OCI-LY1 (cell line): Measurements from ENCODE around the gene ADAMTS14.

Experiments used
- H2AFZ ChIP-seq: fragments of 200-600 bp; sonication (generic), shearing (Covaris generic); 2 replicates; pipeline ENCODE4 v1.6.0; 2014; ENCODE audit warnings: antibody characterized with exemption, mild to moderate bottlenecking, low read length
- H3F3A ChIP-seq: fragments of 200-600 bp; sonication (generic), shearing (Covaris generic); 2 replicates; pipeline ENCODE4 v1.6.0; 2014; ENCODE audit warnings: mild to moderate bottlenecking, antibody characterized with exemption, low read length, moderate library complexity; ENCODE audit not compliant: insufficient read depth
- H3K27ac ChIP-seq: fragments of 200-600 bp; sonication (generic); 2 replicates; pipeline ENCODE4 v1.5.1; 2014; ENCODE audit warnings: low read length, mixed run types, mild to moderate bottlenecking, low read depth; ENCODE audit not compliant: poor library complexity, severe bottlenecking
- H3K27me3 ChIP-seq: fragments of 200-600 bp; sonication (generic); 2 replicates; pipeline ENCODE4 v1.6.0; 2014; ENCODE audit warnings: antibody characterized with exemption, mild to moderate bottlenecking, low read length, moderate library complexity; ENCODE audit not compliant: insufficient read depth
- H3K36me3 ChIP-seq: fragments of 200-600 bp; sonication (generic); 2 replicates; pipeline ENCODE4 v1.6.1; 2014; ENCODE audit warnings: mild to moderate bottlenecking, antibody characterized with exemption, low read length, moderate library complexity, mixed read lengths; ENCODE audit not compliant: insufficient read depth
- H3K4me1 ChIP-seq: fragments of 200-600 bp; sonication (generic); 2 replicates; pipeline ENCODE4 v1.5.1; 2014; ENCODE audit warnings: mild to moderate bottlenecking, low read length, moderate library complexity; ENCODE audit not compliant: insufficient read depth, severe bottlenecking
- H3K4me2 ChIP-seq: fragments of 200-600 bp; sonication (generic), shearing (Covaris generic); 2 replicates; pipeline ENCODE4 v1.6.1; 2014; ENCODE audit warnings: low read length
- H3K4me3 ChIP-seq: fragments of 200-600 bp; sonication (generic); 2 replicates; pipeline ENCODE4 v1.5.1; 2014; ENCODE audit warnings: low read length, low read depth, mild to moderate bottlenecking, mixed read lengths; ENCODE audit not compliant: poor library complexity, severe bottlenecking
- H3K79me2 ChIP-seq: fragments of 200-600 bp; shearing (Covaris generic); 2 replicates; pipeline ENCODE4 v1.6.1; 2016; ENCODE audit warnings: mixed run types, low read length, mixed read lengths; ENCODE audit not compliant: insufficient read depth
- H3K9ac ChIP-seq: fragments of 200-600 bp; sonication (generic), shearing (Covaris generic); 2 replicates; pipeline ENCODE4 v1.6.1; 2014; ENCODE audit warnings: mild to moderate bottlenecking, low read length, mixed read lengths
- H3K9me2 ChIP-seq: fragments of 200-600 bp; sonication (generic), shearing (Covaris generic); 2 replicates; pipeline ENCODE4 v1.6.1; 2014; ENCODE audit warnings: low read depth, mild to moderate bottlenecking, low read length, mixed read lengths
- H3K9me3 ChIP-seq: fragments of 200-600 bp; shearing (Covaris generic); 2 replicates; pipeline ENCODE4 v1.6.1; 2014; ENCODE audit warnings: low read length, mixed read lengths
- H4K20me1 ChIP-seq: fragments of 200-600 bp; sonication (generic), shearing (Covaris generic); 2 replicates; pipeline ENCODE4 v1.6.0; 2016; ENCODE audit warnings: mild to moderate bottlenecking, low read length; ENCODE audit not compliant: insufficient read depth
- EZH2 ChIP-seq: fragments of 200-600 bp; sonication (generic), shearing (Covaris generic); IDR thresholded peaks from 2 replicates; pipeline ENCODE4 v1.8.0; 2017; ENCODE audit warnings: borderline replicate concordance, mixed run types, mild to moderate bottlenecking, antibody characterized with exemption, low read length, moderate library complexity, mixed read lengths
- TF ChIP-seq, protein P1 (sequence below): fragments of 200-600 bp; sonication (generic), shearing (Covaris generic); IDR thresholded peaks from 2 replicates; pipeline ENCODE4 v1.5.1; 2017; ENCODE audit warnings: mild to moderate bottlenecking, antibody characterized with exemption, low read length, moderate library complexity, mixed read lengths

ADAMTS14 gene

DNA sequence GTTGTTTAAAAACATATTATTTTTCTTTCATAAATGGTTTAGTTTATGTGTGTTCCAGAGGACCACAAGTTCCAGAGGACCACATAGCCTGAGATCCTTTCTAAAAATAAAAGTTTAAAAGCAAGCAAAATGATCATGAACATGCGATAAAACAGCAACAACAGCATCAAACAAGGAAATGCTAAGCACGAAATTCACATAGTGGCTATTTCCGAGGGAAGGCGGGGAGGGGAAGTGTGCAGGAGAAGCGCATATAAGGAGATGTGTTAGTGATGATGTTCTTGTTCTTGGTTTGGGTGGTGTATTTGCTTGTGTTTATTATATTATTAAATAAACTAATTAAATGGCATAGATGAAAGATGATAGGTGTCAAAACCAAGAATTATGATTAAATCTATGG lies 111.7 kb downstream of the ADAMTS14 start:
- H3K9me2 ChIP-seq, result no peaks in the 10 kb centered on the region
- no peak for TF ChIP-seq EZH2
- TF ChIP-seq, protein P1, sequence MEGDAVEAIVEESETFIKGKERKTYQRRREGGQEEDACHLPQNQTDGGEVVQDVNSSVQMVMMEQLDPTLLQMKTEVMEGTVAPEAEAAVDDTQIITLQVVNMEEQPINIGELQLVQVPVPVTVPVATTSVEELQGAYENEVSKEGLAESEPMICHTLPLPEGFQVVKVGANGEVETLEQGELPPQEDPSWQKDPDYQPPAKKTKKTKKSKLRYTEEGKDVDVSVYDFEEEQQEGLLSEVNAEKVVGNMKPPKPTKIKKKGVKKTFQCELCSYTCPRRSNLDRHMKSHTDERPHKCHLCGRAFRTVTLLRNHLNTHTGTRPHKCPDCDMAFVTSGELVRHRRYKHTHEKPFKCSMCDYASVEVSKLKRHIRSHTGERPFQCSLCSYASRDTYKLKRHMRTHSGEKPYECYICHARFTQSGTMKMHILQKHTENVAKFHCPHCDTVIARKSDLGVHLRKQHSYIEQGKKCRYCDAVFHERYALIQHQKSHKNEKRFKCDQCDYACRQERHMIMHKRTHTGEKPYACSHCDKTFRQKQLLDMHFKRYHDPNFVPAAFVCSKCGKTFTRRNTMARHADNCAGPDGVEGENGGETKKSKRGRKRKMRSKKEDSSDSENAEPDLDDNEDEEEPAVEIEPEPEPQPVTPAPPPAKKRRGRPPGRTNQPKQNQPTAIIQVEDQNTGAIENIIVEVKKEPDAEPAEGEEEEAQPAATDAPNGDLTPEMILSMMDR, result no peak
- no peaks in the 10 kb centered on the region for H3K36me3 ChIP-seq
- H3K4me2 ChIP-seq, result no peak overlapping the region
- H2AFZ ChIP-seq, result no peak overlapping the region
- H3K4me1 ChIP-seq, result no peaks in the 10 kb centered on the region
- H3K27me3 ChIP-seq, result peaks cover 6% of the 10 kb centered on the region; the same call in 1 of the 2 replicates
- H3K9ac ChIP-seq, result no peak overlapping the region
- H3K4me3 ChIP-seq, result no peak overlapping the region
- H4K20me1 ChIP-seq, result no peaks in the 10 kb centered on the region
- H3K9me3 ChIP-seq, result no peaks in the 10 kb centered on the region
- no peaks in the 10 kb centered on the region for H3K79me2 ChIP-seq
- no peak overlapping the region for H3K27ac ChIP-seq
- H3F3A ChIP-seq, result no peaks in the 10 kb centered on the region

DNA sequence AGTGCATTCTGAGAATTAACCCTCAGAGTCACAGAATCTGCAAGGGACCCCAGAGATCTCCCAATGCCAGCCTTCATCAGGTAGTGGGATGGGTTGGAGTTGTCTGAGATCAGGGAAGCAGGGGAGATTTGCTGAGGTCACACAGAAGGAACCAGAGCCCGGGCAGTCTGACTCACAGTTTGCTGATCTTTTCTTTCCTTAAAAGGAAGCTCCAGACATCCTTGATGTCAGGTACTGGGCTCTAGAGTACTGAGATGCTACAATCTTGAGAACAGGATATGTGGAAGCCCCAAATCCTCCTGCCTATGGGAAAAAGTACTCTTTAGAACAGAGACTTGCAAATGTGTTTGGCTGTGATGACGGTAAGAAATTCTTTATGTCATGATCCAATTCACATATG lies 112.2 kb downstream of the ADAMTS14 start:
- H3K27me3 ChIP-seq, result peaks cover 6% of the 10 kb centered on the region; the same call in 1 of the 2 replicates
- H3F3A ChIP-seq, result no peaks in the 10 kb centered on the region
- no peaks in the 10 kb centered on the region for H4K20me1 ChIP-seq
- no peaks in the 10 kb centered on the region for H3K9me2 ChIP-seq
- no peaks in the 10 kb centered on the region for H3K4me1 ChIP-seq
- H3K79me2 ChIP-seq, result no peaks in the 10 kb centered on the region
- H3K27ac ChIP-seq, result no peak overlapping the region
- no peak overlapping the region for H3K4me2 ChIP-seq
- H2AFZ ChIP-seq, result no peak overlapping the region
- no peak overlapping the region for H3K9ac ChIP-seq
- H3K36me3 ChIP-seq, result no peaks in the 10 kb centered on the region
- TF ChIP-seq, protein P1, result no peak
- no peak for TF ChIP-seq EZH2
- no peak overlapping the region for H3K4me3 ChIP-seq
- H3K9me3 ChIP-seq, result no peaks in the 10 kb centered on the region

DNA sequence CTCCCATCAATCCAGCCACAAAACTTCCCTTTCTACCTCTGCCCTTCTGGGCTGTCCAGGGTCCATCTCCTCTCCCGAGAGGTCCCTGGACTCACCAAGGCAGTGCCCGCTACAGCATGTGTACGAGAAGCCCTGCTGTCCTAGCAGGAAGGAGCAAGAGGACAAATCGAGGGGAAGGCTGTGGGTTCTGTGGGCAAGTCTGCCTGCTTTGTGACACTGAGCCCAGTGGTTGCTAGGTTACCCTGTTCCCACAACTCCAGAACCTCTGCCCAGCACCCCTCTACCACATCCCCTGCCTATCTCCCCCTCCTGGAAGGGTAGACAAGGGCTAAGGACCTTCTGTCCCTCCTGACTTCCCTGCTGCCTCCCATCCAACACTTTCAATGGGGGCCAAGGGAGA lies 112.9 kb downstream of the ADAMTS14 start, which contains the start of gene TBATA:
Gene TBATA, minus strand, starts transcription at position 188 of the 400 bp plus-strand sequence. CDS start 1,998 bp downstream, outside the sequence.
- Histone ChIP-seq H3K27me3 (peaks cover 6% of the 10 kb centered on the region; the same call in 1 of the 2 replicates), H3K9me2 (no peaks in the 10 kb centered on the region), H3K9me3 (no peaks in the 10 kb centered on the region), H3K27ac (no peak within 1 kb of the TSS), H3K79me2 (no peaks in the 10 kb centered on the region), H3F3A (no peaks in the 10 kb centered on the region), H3K4me2 (no peak within 1 kb of the TSS), H3K9ac (no peak within 1 kb of the TSS), H3K4me3 (no peak within 1 kb of the TSS), H3K4me1 (no peaks in the 10 kb centered on the region), H4K20me1 (no peaks in the 10 kb centered on the region), H2AFZ (no peak within 1 kb of the TSS), H3K36me3 (no peaks in the 10 kb centered on the region)
- no peak for TF ChIP-seq EZH2
- TF ChIP-seq, protein P1, result no peak
